K562 (cell line): Measurements from ENCODE around the gene CACTIN. TPM values are rescaled to one million over a fixed set of nuclear protein-coding genes. Genes with fewer than 3 reads are reported as not detected.

Source experiments
- BCOR ChIP-seq: fragments of 450-650 bp; IDR thresholded peaks from 2 replicates; pipeline ENCODE4 v1.6.1; 2016
- BMI1 ChIP-seq: fragments of 150-350 bp; IDR thresholded peaks from 2 replicates; pipeline ENCODE4 v1.6.1; 2014; ENCODE audit warnings: low read length
- CBX2 ChIP-seq: fragments of 200-600 bp; sonication (generic); IDR thresholded peaks from one replicate; pipeline ENCODE4 v1.6.1; 2012; ENCODE audit warnings: mild to moderate bottlenecking, low read length, inconsistent platforms; ENCODE audit not compliant: insufficient read depth, poor library complexity, severe bottlenecking
- CHCHD3 ChIP-seq: fragments of 250-450 bp; sonication (Bioruptor Pico); IDR thresholded peaks from 2 replicates; pipeline ENCODE4 v2.1.2; 2022; ENCODE audit warnings: mild to moderate bottlenecking
- CHD4 ChIP-seq: fragments of 200-600 bp; sonication (generic); IDR thresholded peaks from 3 replicates; pipeline ENCODE4 v1.6.1; 2012; ENCODE audit warnings: low read depth, mild to moderate bottlenecking, mixed read lengths, low read length, inconsistent platforms; ENCODE audit not compliant: insufficient read depth, insufficient replicate concordance, poor library complexity, severe bottlenecking
- E2F3 ChIP-seq: fragments of 250-450 bp; sonication (Bioruptor Pico); IDR thresholded peaks from 2 replicates; pipeline ENCODE4 v1.4.0; 2020; ENCODE audit warnings: mild to moderate bottlenecking
- ELF2 ChIP-seq: fragments of 250-450 bp; sonication (Bioruptor Pico); IDR thresholded peaks from 2 replicates; pipeline ENCODE4 v1.5.0; 2021; ENCODE audit warnings: mild to moderate bottlenecking
- ELF4 ChIP-seq: fragments of 450-650 bp; formaldehyde crosslinking; IDR thresholded peaks from 2 replicates; pipeline ENCODE4 v1.4.0; 2022; ENCODE audit warnings: missing genetic modification characterization
- HDAC1 ChIP-seq, 2 experiments: fragments of 450-650 bp; IDR thresholded peaks; 2 replicates each; pipeline ENCODE4 v1.6.1; 2016 to 2017; ENCODE audit warnings: inconsistent platforms in 1 of 2, mild to moderate bottlenecking in 1 of 2, moderate library complexity in 1 of 2
- MYNN ChIP-seq, 2 experiments: sonication (generic); formaldehyde crosslinking in 1 of 2; IDR thresholded peaks; 2 replicates each; pipeline versions ENCODE4 v1.5.0 to v1.6.1; 2016 to 2020; ENCODE audit warnings: antibody characterized with exemption in 1 of 2, missing genetic modification reagents in 1 of 2
- NUFIP1 ChIP-seq: fragments of 450-650 bp; IDR thresholded peaks from 2 replicates; pipeline ENCODE4 v1.6.1; 2018; ENCODE audit not compliant: partially characterized antibody
- PML ChIP-seq: IDR thresholded peaks from 2 replicates; pipeline ENCODE4 v1.6.1; 2012; ENCODE audit warnings: low read length, inconsistent platforms
- POLR3A ChIP-seq: IDR thresholded peaks from 2 replicates; pipeline ENCODE4 v1.6.1; 2011; ENCODE audit warnings: borderline replicate concordance, mild to moderate bottlenecking, moderate library complexity; ENCODE audit not compliant: insufficient read length, insufficient read depth; ENCODE audit errors: extremely low read depth
- SMAD4 ChIP-seq: fragments of 250-450 bp; sonication (Bioruptor Pico); conservative IDR thresholded peaks from 2 replicates; pipeline ENCODE4 v1.8.0; 2021; ENCODE audit warnings: inconsistent platforms, mild to moderate bottlenecking, moderate library complexity
- SP1 ChIP-seq: sonication (generic); formaldehyde crosslinking; IDR thresholded peaks from 2 replicates; pipeline ENCODE4 v1.8.1; 2022; ENCODE audit warnings: mild to moderate bottlenecking, missing genetic modification reagents
- ZBTB17 ChIP-seq: fragments of 450-650 bp; formaldehyde crosslinking; IDR thresholded peaks from 2 replicates; pipeline ENCODE4 v1.4.0; 2020; ENCODE audit warnings: mild to moderate bottlenecking
- ZNF586 ChIP-seq: fragments of 450-650 bp; formaldehyde crosslinking; conservative IDR thresholded peaks from 2 replicates; pipeline ENCODE4 v1.4.0; 2020; ENCODE audit warnings: mild to moderate bottlenecking, moderate library complexity
- polyA plus RNA-seq, 8 experiments: library from polyadenylated mRNA; depleted of rRNA in 4 of 8; stranded (reverse) in 5 of 8; unstranded in 3 of 8; fragments of >200 nt; fragmentation: Nextera tagmentation in 2 of 8; fragmentation: Illumina TruSeq in 1 of 8; extraction: Ambion mirVana in 2 of 8; extraction: Trizol in 1 of 8; gene quantifications; 2 replicates each; pipeline versions ENCODE4 v1.2.1 to v1.2.3, GENCODE V29; 2011 to 2014; ENCODE audit warnings: inconsistent platforms in 1 of 8, missing spikeins in 1 of 8
- total RNA-seq, 7 experiments: library from RNA; depleted of rRNA in 6 of 7; stranded (reverse); fragments of >200 nt in 6 of 7; fragmentation: Illumina TruSeq in 2 of 7; extraction: Trizol in 2 of 7; gene quantifications; 2 replicates each; pipeline versions ENCODE4 v1.2.1 to v1.2.3, GENCODE V29; 2011 to 2021; ENCODE audit warnings: low replicate concordance in 1 of 7
- TF ChIP-seq, protein P1 (sequence below), 3 experiments: IDR thresholded peaks in 2 of 3; conservative IDR thresholded peaks in 1 of 3; 2 replicates each; pipeline ENCODE4 v1.5.1; 2011 to 2012; ENCODE audit warnings: low read length in 3 of 3, mild to moderate bottlenecking in 3 of 3, control low read depth in 2 of 3, improper control_type of control experiment in 1 of 3, inconsistent platforms in 1 of 3, low read depth in 1 of 3, mixed read lengths in 1 of 3, moderate library complexity in 1 of 3; ENCODE audit not compliant: insufficient read depth in 2 of 3
- TF ChIP-seq, protein P2 (sequence below): fragments of 450-650 bp; IDR thresholded peaks from 2 replicates; pipeline ENCODE4 v1.6.1; 2016; ENCODE audit warnings: missing biosample characterization, missing genetic modification characterization
- TF ChIP-seq, protein P3 (sequence below): sonication (generic); formaldehyde crosslinking; IDR thresholded peaks from 2 replicates; pipeline ENCODE4 v1.8.1; 2023; ENCODE audit warnings: mild to moderate bottlenecking, missing genetic modification reagents, moderate library complexity
- TF ChIP-seq, protein P4 (sequence below): fragments of 250-450 bp; sonication (Bioruptor Pico); IDR thresholded peaks from 2 replicates; pipeline ENCODE4 v1.8.0; 2021; ENCODE audit warnings: mild to moderate bottlenecking, moderate library complexity
- TF ChIP-seq, protein P5 (sequence below): fragments of 450-650 bp; IDR thresholded peaks from 2 replicates; pipeline ENCODE4 v1.7.1; 2018; ENCODE audit warnings: mild to moderate bottlenecking, low read depth; ENCODE audit not compliant: partially characterized antibody

CACTIN gene
- total and polyA plus RNA-seq, 9 of the 15 experiments (the other 6 are each of a cell fraction or from before 2014, with no cell fraction given): 0.15 to 49.2 (median 15.0) TPM

DNA sequence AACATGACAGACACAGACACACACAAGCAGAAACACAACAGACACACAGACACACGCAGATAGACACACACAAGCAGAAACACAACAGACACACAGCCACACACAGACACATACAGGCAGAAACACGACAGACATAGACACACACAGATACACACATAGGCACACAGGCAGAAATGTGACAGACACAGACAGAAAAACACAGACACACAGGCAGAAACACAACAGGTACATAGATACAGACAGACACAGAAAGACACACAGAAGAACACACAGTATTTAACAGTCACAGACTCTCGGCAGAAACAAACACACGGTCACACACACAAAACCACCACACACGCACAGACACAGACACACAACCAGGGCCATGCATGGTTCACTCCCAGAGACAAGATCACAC lies 20.8 kb downstream of the CACTIN start (continued):
- TF ChIP-seq, protein P1, sequence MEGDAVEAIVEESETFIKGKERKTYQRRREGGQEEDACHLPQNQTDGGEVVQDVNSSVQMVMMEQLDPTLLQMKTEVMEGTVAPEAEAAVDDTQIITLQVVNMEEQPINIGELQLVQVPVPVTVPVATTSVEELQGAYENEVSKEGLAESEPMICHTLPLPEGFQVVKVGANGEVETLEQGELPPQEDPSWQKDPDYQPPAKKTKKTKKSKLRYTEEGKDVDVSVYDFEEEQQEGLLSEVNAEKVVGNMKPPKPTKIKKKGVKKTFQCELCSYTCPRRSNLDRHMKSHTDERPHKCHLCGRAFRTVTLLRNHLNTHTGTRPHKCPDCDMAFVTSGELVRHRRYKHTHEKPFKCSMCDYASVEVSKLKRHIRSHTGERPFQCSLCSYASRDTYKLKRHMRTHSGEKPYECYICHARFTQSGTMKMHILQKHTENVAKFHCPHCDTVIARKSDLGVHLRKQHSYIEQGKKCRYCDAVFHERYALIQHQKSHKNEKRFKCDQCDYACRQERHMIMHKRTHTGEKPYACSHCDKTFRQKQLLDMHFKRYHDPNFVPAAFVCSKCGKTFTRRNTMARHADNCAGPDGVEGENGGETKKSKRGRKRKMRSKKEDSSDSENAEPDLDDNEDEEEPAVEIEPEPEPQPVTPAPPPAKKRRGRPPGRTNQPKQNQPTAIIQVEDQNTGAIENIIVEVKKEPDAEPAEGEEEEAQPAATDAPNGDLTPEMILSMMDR (IDR thresholded peaks at IDR 0.05 in 2 of 3, conservative IDR thresholded peaks at IDR 0.05 in 1 of 3; ENCODE audit: insufficient read depth in 2 of 3, low read depth in 1 of 3, low read length in 3 of 3): no peak
- no peak for TF ChIP-seq POLR3A
- no peak for TF ChIP-seq MYNN (IDR thresholded peaks at IDR 0.05)
- no peak for TF ChIP-seq MYNN (CRISPR knock-in tag; IDR thresholded peaks at IDR 0.05)
- TF ChIP-seq SMAD4 (CRISPR knock-in tag): no peak
- TF ChIP-seq, protein P2, sequence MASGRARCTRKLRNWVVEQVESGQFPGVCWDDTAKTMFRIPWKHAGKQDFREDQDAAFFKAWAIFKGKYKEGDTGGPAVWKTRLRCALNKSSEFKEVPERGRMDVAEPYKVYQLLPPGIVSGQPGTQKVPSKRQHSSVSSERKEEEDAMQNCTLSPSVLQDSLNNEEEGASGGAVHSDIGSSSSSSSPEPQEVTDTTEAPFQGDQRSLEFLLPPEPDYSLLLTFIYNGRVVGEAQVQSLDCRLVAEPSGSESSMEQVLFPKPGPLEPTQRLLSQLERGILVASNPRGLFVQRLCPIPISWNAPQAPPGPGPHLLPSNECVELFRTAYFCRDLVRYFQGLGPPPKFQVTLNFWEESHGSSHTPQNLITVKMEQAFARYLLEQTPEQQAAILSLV (tag): no peak
- TF ChIP-seq ELF4 (CRISPR knock-in tag): peak; percentile 64; the same call in 1 of the 2 replicates
- TF ChIP-seq, protein P3, sequence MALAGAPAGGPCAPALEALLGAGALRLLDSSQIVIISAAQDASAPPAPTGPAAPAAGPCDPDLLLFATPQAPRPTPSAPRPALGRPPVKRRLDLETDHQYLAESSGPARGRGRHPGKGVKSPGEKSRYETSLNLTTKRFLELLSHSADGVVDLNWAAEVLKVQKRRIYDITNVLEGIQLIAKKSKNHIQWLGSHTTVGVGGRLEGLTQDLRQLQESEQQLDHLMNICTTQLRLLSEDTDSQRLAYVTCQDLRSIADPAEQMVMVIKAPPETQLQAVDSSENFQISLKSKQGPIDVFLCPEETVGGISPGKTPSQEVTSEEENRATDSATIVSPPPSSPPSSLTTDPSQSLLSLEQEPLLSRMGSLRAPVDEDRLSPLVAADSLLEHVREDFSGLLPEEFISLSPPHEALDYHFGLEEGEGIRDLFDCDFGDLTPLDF (CRISPR knock-in tag): no peak
- TF ChIP-seq PML: no peak
- TF ChIP-seq, protein P4, sequence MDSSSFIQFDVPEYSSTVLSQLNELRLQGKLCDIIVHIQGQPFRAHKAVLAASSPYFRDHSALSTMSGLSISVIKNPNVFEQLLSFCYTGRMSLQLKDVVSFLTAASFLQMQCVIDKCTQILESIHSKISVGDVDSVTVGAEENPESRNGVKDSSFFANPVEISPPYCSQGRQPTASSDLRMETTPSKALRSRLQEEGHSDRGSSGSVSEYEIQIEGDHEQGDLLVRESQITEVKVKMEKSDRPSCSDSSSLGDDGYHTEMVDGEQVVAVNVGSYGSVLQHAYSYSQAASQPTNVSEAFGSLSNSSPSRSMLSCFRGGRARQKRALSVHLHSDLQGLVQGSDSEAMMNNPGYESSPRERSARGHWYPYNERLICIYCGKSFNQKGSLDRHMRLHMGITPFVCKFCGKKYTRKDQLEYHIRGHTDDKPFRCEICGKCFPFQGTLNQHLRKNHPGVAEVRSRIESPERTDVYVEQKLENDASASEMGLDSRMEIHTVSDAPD: no peak
- no peak for TF ChIP-seq SP1 (CRISPR knock-in tag)
- TF ChIP-seq CHCHD3 (CRISPR knock-in tag): no peak
- peak; percentile 43 for TF ChIP-seq BCOR
- peak in 1 of 2 experiments; percentile 25; a peak in 1 of 4 replicates for TF ChIP-seq HDAC1 (IDR thresholded peaks at IDR 0.05)
- TF ChIP-seq ZNF586 (CRISPR knock-in tag): no peak
- no peak for TF ChIP-seq ELF2 (CRISPR knock-in tag)
- TF ChIP-seq, protein P5, sequence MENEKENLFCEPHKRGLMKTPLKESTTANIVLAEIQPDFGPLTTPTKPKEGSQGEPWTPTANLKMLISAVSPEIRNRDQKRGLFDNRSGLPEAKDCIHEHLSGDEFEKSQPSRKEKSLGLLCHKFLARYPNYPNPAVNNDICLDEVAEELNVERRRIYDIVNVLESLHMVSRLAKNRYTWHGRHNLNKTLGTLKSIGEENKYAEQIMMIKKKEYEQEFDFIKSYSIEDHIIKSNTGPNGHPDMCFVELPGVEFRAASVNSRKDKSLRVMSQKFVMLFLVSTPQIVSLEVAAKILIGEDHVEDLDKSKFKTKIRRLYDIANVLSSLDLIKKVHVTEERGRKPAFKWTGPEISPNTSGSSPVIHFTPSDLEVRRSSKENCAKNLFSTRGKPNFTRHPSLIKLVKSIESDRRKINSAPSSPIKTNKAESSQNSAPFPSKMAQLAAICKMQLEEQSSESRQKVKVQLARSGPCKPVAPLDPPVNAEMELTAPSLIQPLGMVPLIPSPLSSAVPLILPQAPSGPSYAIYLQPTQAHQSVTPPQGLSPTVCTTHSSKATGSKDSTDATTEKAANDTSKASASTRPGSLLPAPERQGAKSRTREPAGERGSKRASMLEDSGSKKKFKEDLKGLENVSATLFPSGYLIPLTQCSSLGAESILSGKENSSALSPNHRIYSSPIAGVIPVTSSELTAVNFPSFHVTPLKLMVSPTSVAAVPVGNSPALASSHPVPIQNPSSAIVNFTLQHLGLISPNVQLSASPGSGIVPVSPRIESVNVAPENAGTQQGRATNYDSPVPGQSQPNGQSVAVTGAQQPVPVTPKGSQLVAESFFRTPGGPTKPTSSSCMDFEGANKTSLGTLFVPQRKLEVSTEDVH: no peak
- TF ChIP-seq ZBTB17 (CRISPR knock-in tag): no peak
- TF ChIP-seq BMI1: no peak
- no peak for TF ChIP-seq NUFIP1
- no peak for TF ChIP-seq CHD4
- no peak for TF ChIP-seq E2F3 (CRISPR knock-in tag)
- TF ChIP-seq CBX2: no peak
